WTC11 (cell line): ENCODE data around the gene MRPS10. TPM values are rescaled to one million over a fixed set of nuclear protein-coding genes. Genes with fewer than 3 reads are reported as not detected.

ENCODE experiments used
- ATAC-seq: fragments of 200-7000 bp; cut with Tn5 transposase; 2 replicates; pipeline ENCODE4 v1.10.0; 2021; ENCODE audit warnings: mild to moderate bottlenecking, moderate library complexity
- CTCF ChIA-PET: fragments of 300-600 bp; sonication (Branson Sonifier 250); formaldehyde crosslinking; loops from one replicate; lab custom pipeline; 2021; ENCODE audit warnings: antibody characterized with exemption; lab: Charles Lee
- POLR2A ChIA-PET: fragments of 350-600 bp; sonication (Branson Sonifier 250); formaldehyde crosslinking; loops from one replicate; lab custom pipeline; 2021; ENCODE audit warnings: antibody characterized with exemption; lab: Charles Lee
- DNase-seq: peaks from one replicate; pipeline ENCODE4 v3.0.0; 2021; ENCODE audit warnings: low spot score
- H3K27ac Mint-ChIP-seq: 2 replicates; pipeline ENCODE4 v1.8.0; 2021; ENCODE audit warnings: mixed read lengths
- H3K27me3 Mint-ChIP-seq: 2 replicates; pipeline ENCODE4 v1.8.0; 2021; ENCODE audit warnings: low read depth, mild to moderate bottlenecking, moderate library complexity, mixed read lengths
- H3K36me3 Mint-ChIP-seq: 2 replicates; pipeline ENCODE4 v1.8.0; 2021; ENCODE audit warnings: mixed read lengths
- H3K4me1 Mint-ChIP-seq: 2 replicates; pipeline ENCODE4 v1.8.0; 2022; ENCODE audit warnings: mixed read lengths
- H3K4me3 Mint-ChIP-seq: 2 replicates; pipeline ENCODE4 v1.8.0; 2021; ENCODE audit warnings: mild to moderate bottlenecking, moderate library complexity, mixed read lengths
- H3K9me3 Mint-ChIP-seq: 2 replicates; pipeline ENCODE4 v1.8.0; 2021; ENCODE audit warnings: mixed read lengths
- ATF2 ChIP-seq: sonication (generic); formaldehyde crosslinking; IDR thresholded peaks from 2 replicates; pipeline ENCODE4 v1.8.1; 2022; ENCODE audit warnings: low read depth, missing genetic modification reagents, borderline replicate concordance
- CBFB ChIP-seq: sonication (generic); formaldehyde crosslinking; IDR thresholded peaks from 2 replicates; pipeline ENCODE4 v1.8.1; 2022; ENCODE audit warnings: mild to moderate bottlenecking, low read depth, missing genetic modification reagents
- CDX4 ChIP-seq: fragments of 250-450 bp; sonication (Bioruptor Pico); IDR thresholded peaks from 2 replicates; pipeline ENCODE4 v1.9.0; 2021; ENCODE audit warnings: moderate library complexity, mild to moderate bottlenecking, inconsistent platforms, borderline replicate concordance
- E2F4 ChIP-seq: sonication (generic); formaldehyde crosslinking; IDR thresholded peaks from 2 replicates; pipeline ENCODE4 v1.8.1; 2022; ENCODE audit warnings: low read depth, mild to moderate bottlenecking, moderate library complexity, missing genetic modification reagents, borderline replicate concordance
- ESRRA ChIP-seq: sonication (generic); formaldehyde crosslinking; IDR thresholded peaks from 2 replicates; pipeline ENCODE4 v1.8.1; 2022; ENCODE audit warnings: mild to moderate bottlenecking, missing genetic modification reagents, borderline replicate concordance
- ETV6 ChIP-seq: sonication (generic); formaldehyde crosslinking; IDR thresholded peaks from 2 replicates; pipeline ENCODE4 v1.8.1; 2022; ENCODE audit warnings: mild to moderate bottlenecking, missing genetic modification reagents
- GTF2I ChIP-seq: fragments of 250-450 bp; sonication (Bioruptor Pico); conservative IDR thresholded peaks from 2 replicates; pipeline ENCODE4 v1.4.0; 2021; ENCODE audit warnings: mild to moderate bottlenecking
- HMGA2 ChIP-seq: fragments of 250-450 bp; sonication (Bioruptor Pico); IDR thresholded peaks from 2 replicates; pipeline ENCODE4 v1.4.0; 2021; ENCODE audit warnings: mild to moderate bottlenecking, moderate library complexity
- IRF2 ChIP-seq: sonication (generic); formaldehyde crosslinking; IDR thresholded peaks from 2 replicates; pipeline ENCODE4 v1.8.0; 2022; ENCODE audit warnings: low read depth, missing genetic modification reagents, borderline replicate concordance
- MYBL2 ChIP-seq: sonication (generic); formaldehyde crosslinking; IDR thresholded peaks from 2 replicates; pipeline ENCODE4 v1.8.1; 2023; ENCODE audit warnings: mild to moderate bottlenecking, moderate library complexity, missing genetic modification reagents
- NFE2L1 ChIP-seq: sonication (generic); formaldehyde crosslinking; IDR thresholded peaks from 2 replicates; pipeline ENCODE4 v1.8.1; 2023; ENCODE audit warnings: missing genetic modification reagents
- NFYB ChIP-seq: sonication (generic); formaldehyde crosslinking; conservative IDR thresholded peaks from 2 replicates; pipeline ENCODE4 v1.8.0; 2022; ENCODE audit warnings: low read depth, missing genetic modification reagents
- NR1H2 ChIP-seq: sonication (generic); formaldehyde crosslinking; IDR thresholded peaks from 2 replicates; pipeline ENCODE4 v1.9.0; 2021; ENCODE audit warnings: mild to moderate bottlenecking, moderate library complexity, missing genetic modification reagents
- NR2C2 ChIP-seq: sonication (generic); formaldehyde crosslinking; IDR thresholded peaks from 2 replicates; pipeline ENCODE4 v1.8.0; 2022; ENCODE audit warnings: mild to moderate bottlenecking, missing genetic modification reagents
- RORB ChIP-seq: fragments of 250-450 bp; sonication (Bioruptor Pico); IDR thresholded peaks from 2 replicates; pipeline ENCODE4 v1.9.0; 2021; ENCODE audit warnings: mild to moderate bottlenecking
- ZBTB43 ChIP-seq: sonication (generic); formaldehyde crosslinking; IDR thresholded peaks from 2 replicates; pipeline ENCODE4 v1.8.1; 2023; ENCODE audit warnings: mild to moderate bottlenecking, missing genetic modification reagents
- ZNF232 ChIP-seq: sonication (generic); formaldehyde crosslinking; IDR thresholded peaks from 2 replicates; pipeline ENCODE4 v1.8.0; 2022; ENCODE audit warnings: mild to moderate bottlenecking, missing genetic modification reagents
- ZNF263 ChIP-seq: sonication (generic); formaldehyde crosslinking; IDR thresholded peaks from 2 replicates; pipeline ENCODE4 v1.8.1; 2022; ENCODE audit warnings: low read depth, mild to moderate bottlenecking, moderate library complexity, missing genetic modification reagents
- ZNF416 ChIP-seq: fragments of 250-450 bp; sonication (Bioruptor Pico); IDR thresholded peaks from 2 replicates; pipeline ENCODE4 v1.9.0; 2021; ENCODE audit warnings: mild to moderate bottlenecking, inconsistent platforms
- total RNA-seq: library from RNA; stranded (reverse); gene quantifications from 3 replicates; pipeline ENCODE4 v1.2.3, GENCODE V29; 2021
- TF ChIP-seq, protein P1 (sequence below): fragments of 250-450 bp; sonication (Bioruptor Pico); IDR thresholded peaks from 2 replicates; pipeline ENCODE4 v1.9.0; 2021; ENCODE audit warnings: mild to moderate bottlenecking
- TF ChIP-seq, protein P2 (sequence below): sonication (generic); formaldehyde crosslinking; IDR thresholded peaks from 2 replicates; pipeline ENCODE4 v1.8.0; 2022; ENCODE audit warnings: mild to moderate bottlenecking, missing genetic modification reagents

MRPS10 gene
- total RNA-seq, 1 experiment from 2014 or later: 31.3 TPM

DNA sequence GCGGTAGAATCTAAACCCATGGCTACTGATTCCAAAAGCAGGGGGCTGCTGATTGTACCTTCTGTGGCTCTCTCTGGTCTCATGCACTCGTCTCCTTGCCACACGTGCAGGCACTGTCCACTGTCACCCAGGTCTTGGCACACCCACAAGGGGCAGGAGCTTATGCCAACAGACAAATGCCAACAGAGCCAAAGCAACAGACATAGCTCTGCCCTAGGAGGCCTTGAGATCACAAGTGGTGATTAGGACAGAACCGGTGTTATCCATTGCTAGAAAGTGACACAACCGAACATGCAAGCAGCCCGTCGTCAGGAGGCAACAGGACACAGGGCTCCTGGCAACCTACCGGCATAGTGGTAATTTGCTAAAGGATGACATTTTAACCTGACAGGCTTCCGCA lies 36.8 kb upstream of the MRPS10 start:
- H3K27me3 Mint-ChIP-seq: no peaks in the 10 kb centered on the region
- H3K36me3 Mint-ChIP-seq: peaks cover 59% of the 10 kb centered on the region
- no peak overlapping the region for H3K4me3 Mint-ChIP-seq
- TF ChIP-seq NR1H2 (CRISPR knock-in tag): no peak
- TF ChIP-seq ETV6 (CRISPR knock-in tag): no peak
- no peak for TF ChIP-seq HMGA2 (CRISPR knock-in tag)
- no peak for TF ChIP-seq ZNF263 (CRISPR knock-in tag)
- DNase-seq: no peak
- peaks cover 32% of the 10 kb centered on the region for H3K4me1 Mint-ChIP-seq
- ChIA-PET CTCF (no interaction called here), POLR2A (no interaction called here)
- no peak overlapping the region for H3K27ac Mint-ChIP-seq
- ATAC-seq: no peak
- H3K9me3 Mint-ChIP-seq: no peaks in the 10 kb centered on the region

DNA sequence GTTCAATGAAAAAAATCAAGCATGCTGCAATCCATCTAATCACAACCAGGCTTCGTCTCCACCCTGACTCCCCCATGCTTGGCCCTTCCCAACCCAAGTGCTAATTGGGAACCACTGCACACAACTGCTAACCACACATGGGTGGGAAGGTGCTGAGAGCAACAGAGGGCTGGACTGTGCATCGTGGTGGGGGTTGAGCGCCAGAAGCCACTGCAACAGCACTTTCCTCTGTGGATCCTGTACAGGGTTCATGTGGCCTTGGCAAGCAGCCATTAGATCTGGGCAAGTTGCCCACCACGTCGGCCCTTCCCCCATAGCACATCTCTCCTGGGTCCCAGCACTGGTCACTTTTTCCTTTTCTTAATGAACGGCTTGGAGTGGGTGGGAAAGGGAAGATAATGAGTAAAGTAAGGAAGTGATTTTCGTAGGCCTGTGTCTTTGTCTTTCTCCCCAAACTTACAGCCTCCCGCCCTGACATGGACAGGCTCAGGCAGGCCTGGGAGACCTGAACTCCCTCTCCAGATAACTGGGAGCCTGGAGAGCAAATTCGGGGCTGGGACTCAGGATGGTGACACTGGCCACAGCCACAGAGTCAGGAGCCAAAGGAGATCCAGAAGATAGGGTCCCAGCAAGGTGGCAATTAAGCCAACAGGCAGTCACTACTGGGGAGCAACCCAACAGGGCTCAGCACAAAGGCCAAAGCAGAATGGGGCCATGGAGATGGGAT lies 34.4 kb upstream of the MRPS10 start:
- CTCF ChIA-PET: interaction anchor here (1.5 kb wide), 1 partner anchor 295 kb away, joined by 4 read pairs; no protein-coding TSS in a partner anchor
- ATAC-seq (no peak), DNase-seq (no peak)
- no peaks in the 10 kb centered on the region for H3K27me3 Mint-ChIP-seq
- no peak overlapping the region for H3K4me3 Mint-ChIP-seq
- no peak for TF ChIP-seq E2F4 (CRISPR knock-in tag)
- no peak for TF ChIP-seq ZBTB43 (CRISPR knock-in tag)
- no peak for TF ChIP-seq NFYB (CRISPR knock-in tag)
- TF ChIP-seq RORB (CRISPR knock-in tag): no peak
- TF ChIP-seq NFE2L1: no peak
- POLR2A ChIA-PET: no interaction called here
- H3K36me3 Mint-ChIP-seq: peaks cover 70% of the 10 kb centered on the region
- H3K27ac Mint-ChIP-seq: no peak overlapping the region
- no peaks in the 10 kb centered on the region for H3K9me3 Mint-ChIP-seq
- H3K4me1 Mint-ChIP-seq: peaks cover 11% of the 10 kb centered on the region

GRCh38 chr6:42251500-42251899 lies 33.8 kb upstream of the MRPS10 start:
- DNase-seq (no peak), ATAC-seq (no peak)
- peaks cover 5% of the 10 kb centered on the region for H3K4me1 Mint-ChIP-seq
- POLR2A ChIA-PET: no interaction called here
- peaks cover 66% of the 10 kb centered on the region for H3K36me3 Mint-ChIP-seq
- H3K4me3 Mint-ChIP-seq: no peak overlapping the region
- CTCF ChIA-PET: no interaction called here
- H3K27ac Mint-ChIP-seq: no peak overlapping the region
- no peaks in the 10 kb centered on the region for H3K27me3 Mint-ChIP-seq
- TF ChIP-seq MYBL2 (CRISPR knock-in tag) (no peak), ZNF263 (CRISPR knock-in tag) (no peak), HMGA2 (CRISPR knock-in tag) (no peak), ZBTB43 (CRISPR knock-in tag) (no peak), CDX4 (CRISPR knock-in tag) (no peak), ZNF232 (no peak), NR2C2 (no peak), ESRRA (CRISPR knock-in tag) (no peak), ATF2 (CRISPR knock-in tag) (no peak), GTF2I (CRISPR knock-in tag) (no peak), ZNF416 (CRISPR knock-in tag) (no peak), IRF2 (CRISPR knock-in tag) (no peak), CBFB (CRISPR knock-in tag) (no peak)
- TF ChIP-seq, protein P1, sequence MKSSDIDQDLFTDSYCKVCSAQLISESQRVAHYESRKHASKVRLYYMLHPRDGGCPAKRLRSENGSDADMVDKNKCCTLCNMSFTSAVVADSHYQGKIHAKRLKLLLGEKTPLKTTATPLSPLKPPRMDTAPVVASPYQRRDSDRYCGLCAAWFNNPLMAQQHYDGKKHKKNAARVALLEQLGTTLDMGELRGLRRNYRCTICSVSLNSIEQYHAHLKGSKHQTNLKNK: no peak
- TF ChIP-seq, protein P2, sequence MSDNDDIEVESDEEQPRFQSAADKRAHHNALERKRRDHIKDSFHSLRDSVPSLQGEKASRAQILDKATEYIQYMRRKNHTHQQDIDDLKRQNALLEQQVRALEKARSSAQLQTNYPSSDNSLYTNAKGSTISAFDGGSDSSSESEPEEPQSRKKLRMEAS (CRISPR knock-in tag): no peak
- no peaks in the 10 kb centered on the region for H3K9me3 Mint-ChIP-seq
